SK-N-SH (cell line): ENCODE data around the gene EIF4G1. TPM values are rescaled to one million over a fixed set of nuclear protein-coding genes. Genes with fewer than 3 reads are reported as not detected.

ENCODE experiments used
- CTCF ChIA-PET: fragments of 300-600, 350-600 bp; formaldehyde crosslinking; extraction: SDS; loops from one replicate; lab custom pipeline; 2021; lab: Yijun Ruan, JAX
- POLR2A ChIA-PET: fragments of 350-600 bp; sonication (Branson Sonifier 250); formaldehyde crosslinking; extraction: SDS; loops from one replicate; lab custom pipeline; 2020; ENCODE audit warnings: antibody characterized with exemption, inconsistent platforms; lab: Yijun Ruan, JAX
- DNase-seq: peaks from one replicate; pipeline ENCODE4 v3.0.0; 2012
- H2AFZ ChIP-seq: fragments of 200-600 bp; sonication (generic); 2 replicates; pipeline ENCODE4 v1.8.1; 2016; ENCODE audit warnings: antibody characterized with exemption, mild to moderate bottlenecking, low read depth
- H3F3A ChIP-seq: fragments of 200-600 bp; sonication (generic); replicated peaks from 2 replicates; pipeline ENCODE3; 2016; ENCODE audit warnings: antibody characterized with exemption, mild to moderate bottlenecking; ENCODE audit not compliant: insufficient read depth
- H3K27ac ChIP-seq, 2 experiments: fragments of 200-500 bp in 1 of 2; fragments of 200-600 bp in 1 of 2; sonication (Bioruptor generic) in 1 of 2; sonication (generic), shearing (Covaris generic) in 1 of 2; 2 replicates each; pipeline versions ENCODE4 v1.5.1 to v1.6.1; 2014 to 2016; ENCODE audit warnings: low read depth in 2 of 2, inconsistent platforms in 1 of 2, low read length in 1 of 2, mild to moderate bottlenecking in 1 of 2, mixed read lengths in 1 of 2
- H3K27me3 ChIP-seq: fragments of 200-600 bp; sonication (generic), shearing (Covaris generic); 2 replicates; pipeline ENCODE4 v1.6.1; 2016; ENCODE audit warnings: mixed run types; ENCODE audit not compliant: insufficient read depth
- H3K36me3 ChIP-seq, 2 experiments: fragments of 200-500 bp in 1 of 2; fragments of 200-600 bp in 1 of 2; sonication (Bioruptor generic) in 1 of 2; sonication (generic) in 1 of 2; replicated peaks in 1 of 2; 2 replicates each; pipeline versions ENCODE3 to v1.5.1; 2014 to 2016; ENCODE audit warnings: low read length in 1 of 2, mild to moderate bottlenecking in 1 of 2; ENCODE audit not compliant: insufficient read depth in 2 of 2, control insufficient read depth in 1 of 2
- H3K4me1 ChIP-seq, 2 experiments: fragments of 200-500 bp in 1 of 2; fragments of 200-600 bp in 1 of 2; sonication (Bioruptor generic) in 1 of 2; sonication (generic), shearing (Covaris generic) in 1 of 2; 2 replicates each; pipeline versions ENCODE4 v1.5.1 to v1.6.1; 2014 to 2016; ENCODE audit warnings: low read depth in 1 of 2, low read length in 1 of 2, mixed run types in 1 of 2; ENCODE audit not compliant: insufficient read depth in 2 of 2, control insufficient read depth in 1 of 2
- H3K4me2 ChIP-seq: fragments of 200-600 bp; sonication (generic), shearing (Covaris generic); 2 replicates; pipeline ENCODE4 v1.6.1; 2017; ENCODE audit warnings: mixed run types
- H3K4me3 ChIP-seq, 2 experiments: fragments of 200-500 bp in 1 of 2; fragments of 200-600 bp in 1 of 2; sonication (Bioruptor generic) in 1 of 2; sonication (generic), shearing (Covaris generic) in 1 of 2; 2 replicates each; pipeline versions ENCODE4 v1.5.1 to v1.8.1; 2014 to 2016; ENCODE audit warnings: low read depth in 2 of 2, inconsistent platforms in 1 of 2, low read length in 1 of 2, mild to moderate bottlenecking in 1 of 2, mixed read lengths in 1 of 2, moderate library complexity in 1 of 2
- H3K79me2 ChIP-seq: fragments of 200-600 bp; sonication (generic); 2 replicates; pipeline ENCODE4 v1.8.1; 2017; ENCODE audit warnings: mild to moderate bottlenecking; ENCODE audit not compliant: insufficient read depth
- H3K9ac ChIP-seq: fragments of 200-600 bp; sonication (generic); 2 replicates; pipeline ENCODE4 v1.6.1; 2017; ENCODE audit warnings: mixed run types
- H3K9me2 ChIP-seq: fragments of 200-600 bp; sonication (generic); 2 replicates; pipeline ENCODE4 v1.6.1; 2017; ENCODE audit warnings: mixed run types
- H3K9me3 ChIP-seq: fragments of 200-600 bp; sonication (generic); 2 replicates; pipeline ENCODE4 v1.6.1; 2017; ENCODE audit warnings: mixed run types, mild to moderate bottlenecking, moderate library complexity
- H4K20me1 ChIP-seq: fragments of 200-600 bp; sonication (generic); 2 replicates; pipeline ENCODE4 v1.6.1; 2017; ENCODE audit warnings: mild to moderate bottlenecking, mixed run types; ENCODE audit not compliant: insufficient read depth
- EP300 ChIP-seq, 2 experiments: IDR thresholded peaks; 2 replicates each; pipeline versions ENCODE4 v1.4.0 to v1.6.1; 2012; ENCODE audit warnings: borderline replicate concordance in 1 of 2, low read depth in 1 of 2, low read length in 1 of 2
- FOXM1 ChIP-seq: IDR thresholded peaks from 2 replicates; pipeline ENCODE4 v1.4.0; 2012; ENCODE audit warnings: low read depth, mild to moderate bottlenecking
- GATA2 ChIP-seq: sonication (generic); formaldehyde crosslinking; IDR thresholded peaks from 2 replicates; pipeline ENCODE4 v1.5.0; 2020; ENCODE audit warnings: mild to moderate bottlenecking, missing genetic modification reagents
- JUND ChIP-seq: IDR thresholded peaks from 2 replicates; pipeline ENCODE4 v1.4.0; 2012
- MEF2A ChIP-seq: IDR thresholded peaks from 2 replicates; pipeline ENCODE4 v1.4.0; 2012; ENCODE audit warnings: low read depth, borderline replicate concordance
- MXI1 ChIP-seq: IDR thresholded peaks from 2 replicates; pipeline ENCODE4 v1.6.1; 2012; ENCODE audit warnings: mild to moderate bottlenecking, low read depth, low read length, improper control_type of control experiment
- POLR2AphosphoS5 ChIP-seq: IDR thresholded peaks from 2 replicates; pipeline ENCODE4 v1.6.1; 2012; ENCODE audit warnings: low read depth, low read length
- SMC3 ChIP-seq: IDR thresholded peaks from 2 replicates; pipeline ENCODE4 v1.6.1; 2012; ENCODE audit warnings: low read depth, low read length, improper control_type of control experiment
- TAF1 ChIP-seq: IDR thresholded peaks from 2 replicates; pipeline ENCODE4 v1.6.1; 2012; ENCODE audit warnings: low read depth, mild to moderate bottlenecking, low read length, moderate library complexity, borderline replicate concordance
- TCF12 ChIP-seq: IDR thresholded peaks from 2 replicates; pipeline ENCODE4 v1.4.0; 2012
- YY1 ChIP-seq: IDR thresholded peaks from 2 replicates; pipeline ENCODE4 v1.4.0; 2012; ENCODE audit warnings: low read depth, mild to moderate bottlenecking
- WGBS: methylation state at CpG from one replicate; pipeline ENCODE4 v1.1.6; 2017; ENCODE audit warnings: low lambda C conversion rate; 5-methylcytosine and 5-hydroxymethylcytosine counted together
- polyA plus RNA-seq, 3 experiments: library from polyadenylated mRNA; depleted of rRNA; stranded (reverse); fragments of >200 nt; gene quantifications; 2 replicates each; pipeline ENCODE4 v1.2.3, GENCODE V29; 2012
- TF ChIP-seq, protein P1 (sequence below): IDR thresholded peaks from 2 replicates; pipeline ENCODE4; 2012
- TF ChIP-seq, protein P2 (sequence below): IDR thresholded peaks from 2 replicates; pipeline ENCODE4 v1.6.1; 2012; ENCODE audit warnings: mild to moderate bottlenecking, low read depth, low read length, moderate library complexity
- TF ChIP-seq, protein P3 (sequence below): IDR thresholded peaks from 2 replicates; pipeline ENCODE4 v1.4.0; 2012; ENCODE audit warnings: low read depth, borderline replicate concordance
- TF ChIP-seq, protein P4 (sequence below): IDR thresholded peaks from 2 replicates; pipeline ENCODE4 v1.4.0; 2012; ENCODE audit warnings: low read depth
- TF ChIP-seq, protein P5 (sequence below): fragments of 150-350 bp; IDR thresholded peaks from 2 replicates; pipeline ENCODE4 v1.6.1; 2016; ENCODE audit warnings: mild to moderate bottlenecking, low read depth, low read length
- TF ChIP-seq, protein P6 (sequence below): fragments of 200-600 bp; sonication (generic); IDR thresholded peaks from 2 replicates; pipeline ENCODE4 v1.6.1; 2017; ENCODE audit warnings: antibody characterized with exemption, mild to moderate bottlenecking, moderate library complexity

The EIF4G1 gene, protein sequence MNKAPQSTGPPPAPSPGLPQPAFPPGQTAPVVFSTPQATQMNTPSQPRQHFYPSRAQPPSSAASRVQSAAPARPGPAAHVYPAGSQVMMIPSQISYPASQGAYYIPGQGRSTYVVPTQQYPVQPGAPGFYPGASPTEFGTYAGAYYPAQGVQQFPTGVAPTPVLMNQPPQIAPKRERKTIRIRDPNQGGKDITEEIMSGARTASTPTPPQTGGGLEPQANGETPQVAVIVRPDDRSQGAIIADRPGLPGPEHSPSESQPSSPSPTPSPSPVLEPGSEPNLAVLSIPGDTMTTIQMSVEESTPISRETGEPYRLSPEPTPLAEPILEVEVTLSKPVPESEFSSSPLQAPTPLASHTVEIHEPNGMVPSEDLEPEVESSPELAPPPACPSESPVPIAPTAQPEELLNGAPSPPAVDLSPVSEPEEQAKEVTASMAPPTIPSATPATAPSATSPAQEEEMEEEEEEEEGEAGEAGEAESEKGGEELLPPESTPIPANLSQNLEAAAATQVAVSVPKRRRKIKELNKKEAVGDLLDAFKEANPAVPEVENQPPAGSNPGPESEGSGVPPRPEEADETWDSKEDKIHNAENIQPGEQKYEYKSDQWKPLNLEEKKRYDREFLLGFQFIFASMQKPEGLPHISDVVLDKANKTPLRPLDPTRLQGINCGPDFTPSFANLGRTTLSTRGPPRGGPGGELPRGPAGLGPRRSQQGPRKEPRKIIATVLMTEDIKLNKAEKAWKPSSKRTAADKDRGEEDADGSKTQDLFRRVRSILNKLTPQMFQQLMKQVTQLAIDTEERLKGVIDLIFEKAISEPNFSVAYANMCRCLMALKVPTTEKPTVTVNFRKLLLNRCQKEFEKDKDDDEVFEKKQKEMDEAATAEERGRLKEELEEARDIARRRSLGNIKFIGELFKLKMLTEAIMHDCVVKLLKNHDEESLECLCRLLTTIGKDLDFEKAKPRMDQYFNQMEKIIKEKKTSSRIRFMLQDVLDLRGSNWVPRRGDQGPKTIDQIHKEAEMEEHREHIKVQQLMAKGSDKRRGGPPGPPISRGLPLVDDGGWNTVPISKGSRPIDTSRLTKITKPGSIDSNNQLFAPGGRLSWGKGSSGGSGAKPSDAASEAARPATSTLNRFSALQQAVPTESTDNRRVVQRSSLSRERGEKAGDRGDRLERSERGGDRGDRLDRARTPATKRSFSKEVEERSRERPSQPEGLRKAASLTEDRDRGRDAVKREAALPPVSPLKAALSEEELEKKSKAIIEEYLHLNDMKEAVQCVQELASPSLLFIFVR (N-terminal part only)
- polyA plus RNA-seq (2012; rRNA removed), result 207 and 262 TPM in 2 replicates
- 144 and 191 TPM in 2 replicates for polyA plus RNA-seq (2012; cell fraction: cytosol; rRNA removed)
- polyA plus RNA-seq (2012; cell fraction: nucleus; rRNA removed), result 356 and 392 TPM in 2 replicates

DNA sequence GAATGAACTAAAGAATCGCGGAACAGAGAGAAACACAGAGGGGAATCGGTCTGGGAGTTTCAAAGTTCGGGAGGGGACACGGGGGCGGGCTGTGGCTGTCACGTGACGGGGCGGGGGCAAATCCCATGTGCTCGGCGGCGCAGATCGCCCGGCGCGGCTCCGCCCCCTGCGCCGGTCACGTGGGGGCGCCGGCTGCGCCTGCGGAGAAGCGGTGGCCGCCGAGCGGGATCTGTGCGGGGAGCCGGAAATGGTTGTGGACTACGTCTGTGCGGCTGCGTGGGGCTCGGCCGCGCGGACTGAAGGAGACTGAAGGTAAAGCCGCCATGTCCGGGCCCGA, at the start of gene EIF4G1:
TSS of gene EIF4G1 (plus strand) at position 244 of the 337 bp plus-strand sequence. CDS start 1,191 bp downstream, outside the sequence.
- no peaks in the 10 kb centered on the region for H3K27me3 ChIP-seq
- WGBS, result 4% methylated on average over 10 of the region's 40 CpGs
- H3F3A ChIP-seq, result peaks cover 48% of the 10 kb centered on the region
- no peaks in the 10 kb centered on the region for H3K9me2 ChIP-seq
- H3K9me3 ChIP-seq, result no peaks in the 10 kb centered on the region
- peak within 1 kb of the TSS; percentile 94 for H3K9ac ChIP-seq
- peak within 1 kb of the TSS; percentile 86 to 89 for H3K27ac ChIP-seq
- H3K4me1 ChIP-seq, result peaks cover 22 to 25% of the 10 kb centered on the region in 2 experiments; a peak in 3 of 4 replicates
- peak; percentile 99 for DNase-seq
- peak within 1 kb of the TSS; percentile 99 for H3K4me2 ChIP-seq
- peaks cover 37% of the 10 kb centered on the region for H4K20me1 ChIP-seq
- POLR2A ChIA-PET, result no interaction called here
- CTCF ChIA-PET, result no interaction called here
- H3K79me2 ChIP-seq, result peaks cover 48% of the 10 kb centered on the region
- H3K36me3 ChIP-seq, result peaks cover 11 to 13% of the 10 kb centered on the region in 2 experiments
- peak within 1 kb of the TSS; percentile 97 for H2AFZ ChIP-seq
- peak within 1 kb of the TSS; percentile 64 to 70 for H3K4me3 ChIP-seq
- TF ChIP-seq, protein P1, sequence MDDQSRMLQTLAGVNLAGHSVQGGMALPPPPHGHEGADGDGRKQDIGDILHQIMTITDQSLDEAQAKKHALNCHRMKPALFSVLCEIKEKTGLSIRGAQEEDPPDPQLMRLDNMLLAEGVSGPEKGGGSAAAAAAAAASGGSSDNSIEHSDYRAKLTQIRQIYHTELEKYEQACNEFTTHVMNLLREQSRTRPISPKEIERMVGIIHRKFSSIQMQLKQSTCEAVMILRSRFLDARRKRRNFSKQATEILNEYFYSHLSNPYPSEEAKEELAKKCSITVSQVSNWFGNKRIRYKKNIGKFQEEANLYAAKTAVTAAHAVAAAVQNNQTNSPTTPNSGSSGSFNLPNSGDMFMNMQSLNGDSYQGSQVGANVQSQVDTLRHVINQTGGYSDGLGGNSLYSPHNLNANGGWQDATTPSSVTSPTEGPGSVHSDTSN, result no peak
- peak; percentile 74 for TF ChIP-seq MXI1
- no peak for TF ChIP-seq FOXM1
- no peak; the same call in 1 of the 2 replicates for TF ChIP-seq YY1
- TF ChIP-seq GATA2 (CRISPR knock-in tag), result no peak
- TF ChIP-seq SMC3, result no peak
- TF ChIP-seq, protein P2, sequence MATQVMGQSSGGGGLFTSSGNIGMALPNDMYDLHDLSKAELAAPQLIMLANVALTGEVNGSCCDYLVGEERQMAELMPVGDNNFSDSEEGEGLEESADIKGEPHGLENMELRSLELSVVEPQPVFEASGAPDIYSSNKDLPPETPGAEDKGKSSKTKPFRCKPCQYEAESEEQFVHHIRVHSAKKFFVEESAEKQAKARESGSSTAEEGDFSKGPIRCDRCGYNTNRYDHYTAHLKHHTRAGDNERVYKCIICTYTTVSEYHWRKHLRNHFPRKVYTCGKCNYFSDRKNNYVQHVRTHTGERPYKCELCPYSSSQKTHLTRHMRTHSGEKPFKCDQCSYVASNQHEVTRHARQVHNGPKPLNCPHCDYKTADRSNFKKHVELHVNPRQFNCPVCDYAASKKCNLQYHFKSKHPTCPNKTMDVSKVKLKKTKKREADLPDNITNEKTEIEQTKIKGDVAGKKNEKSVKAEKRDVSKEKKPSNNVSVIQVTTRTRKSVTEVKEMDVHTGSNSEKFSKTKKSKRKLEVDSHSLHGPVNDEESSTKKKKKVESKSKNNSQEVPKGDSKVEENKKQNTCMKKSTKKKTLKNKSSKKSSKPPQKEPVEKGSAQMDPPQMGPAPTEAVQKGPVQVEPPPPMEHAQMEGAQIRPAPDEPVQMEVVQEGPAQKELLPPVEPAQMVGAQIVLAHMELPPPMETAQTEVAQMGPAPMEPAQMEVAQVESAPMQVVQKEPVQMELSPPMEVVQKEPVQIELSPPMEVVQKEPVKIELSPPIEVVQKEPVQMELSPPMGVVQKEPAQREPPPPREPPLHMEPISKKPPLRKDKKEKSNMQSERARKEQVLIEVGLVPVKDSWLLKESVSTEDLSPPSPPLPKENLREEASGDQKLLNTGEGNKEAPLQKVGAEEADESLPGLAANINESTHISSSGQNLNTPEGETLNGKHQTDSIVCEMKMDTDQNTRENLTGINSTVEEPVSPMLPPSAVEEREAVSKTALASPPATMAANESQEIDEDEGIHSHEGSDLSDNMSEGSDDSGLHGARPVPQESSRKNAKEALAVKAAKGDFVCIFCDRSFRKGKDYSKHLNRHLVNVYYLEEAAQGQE, result no peak
- peak; percentile 72 for TF ChIP-seq POLR2AphosphoS5
- TF ChIP-seq EP300 (IDR thresholded peaks at IDR 0.05; ENCODE audit: borderline replicate concordance in 1 of 2, low read depth in 1 of 2, low read length in 1 of 2), result no peak
- no peak for TF ChIP-seq MEF2A
- TF ChIP-seq, protein P3, sequence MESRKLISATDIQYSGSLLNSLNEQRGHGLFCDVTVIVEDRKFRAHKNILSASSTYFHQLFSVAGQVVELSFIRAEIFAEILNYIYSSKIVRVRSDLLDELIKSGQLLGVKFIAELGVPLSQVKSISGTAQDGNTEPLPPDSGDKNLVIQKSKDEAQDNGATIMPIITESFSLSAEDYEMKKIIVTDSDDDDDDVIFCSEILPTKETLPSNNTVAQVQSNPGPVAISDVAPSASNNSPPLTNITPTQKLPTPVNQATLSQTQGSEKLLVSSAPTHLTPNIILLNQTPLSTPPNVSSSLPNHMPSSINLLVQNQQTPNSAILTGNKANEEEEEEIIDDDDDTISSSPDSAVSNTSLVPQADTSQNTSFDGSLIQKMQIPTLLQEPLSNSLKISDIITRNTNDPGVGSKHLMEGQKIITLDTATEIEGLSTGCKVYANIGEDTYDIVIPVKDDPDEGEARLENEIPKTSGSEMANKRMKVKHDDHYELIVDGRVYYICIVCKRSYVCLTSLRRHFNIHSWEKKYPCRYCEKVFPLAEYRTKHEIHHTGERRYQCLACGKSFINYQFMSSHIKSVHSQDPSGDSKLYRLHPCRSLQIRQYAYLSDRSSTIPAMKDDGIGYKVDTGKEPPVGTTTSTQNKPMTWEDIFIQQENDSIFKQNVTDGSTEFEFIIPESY, result no peak
- TF ChIP-seq TCF12, result no peak; the same call in 1 of the 2 replicates
- peak; percentile 91 for TF ChIP-seq TAF1
- no peak for TF ChIP-seq JUND
- TF ChIP-seq, protein P4, sequence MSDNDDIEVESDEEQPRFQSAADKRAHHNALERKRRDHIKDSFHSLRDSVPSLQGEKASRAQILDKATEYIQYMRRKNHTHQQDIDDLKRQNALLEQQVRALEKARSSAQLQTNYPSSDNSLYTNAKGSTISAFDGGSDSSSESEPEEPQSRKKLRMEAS, result peak; percentile 80
- TF ChIP-seq, protein P5, sequence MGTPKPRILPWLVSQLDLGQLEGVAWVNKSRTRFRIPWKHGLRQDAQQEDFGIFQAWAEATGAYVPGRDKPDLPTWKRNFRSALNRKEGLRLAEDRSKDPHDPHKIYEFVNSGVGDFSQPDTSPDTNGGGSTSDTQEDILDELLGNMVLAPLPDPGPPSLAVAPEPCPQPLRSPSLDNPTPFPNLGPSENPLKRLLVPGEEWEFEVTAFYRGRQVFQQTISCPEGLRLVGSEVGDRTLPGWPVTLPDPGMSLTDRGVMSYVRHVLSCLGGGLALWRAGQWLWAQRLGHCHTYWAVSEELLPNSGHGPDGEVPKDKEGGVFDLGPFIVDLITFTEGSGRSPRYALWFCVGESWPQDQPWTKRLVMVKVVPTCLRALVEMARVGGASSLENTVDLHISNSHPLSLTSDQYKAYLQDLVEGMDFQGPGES, result no peak
- TF ChIP-seq, protein P6, sequence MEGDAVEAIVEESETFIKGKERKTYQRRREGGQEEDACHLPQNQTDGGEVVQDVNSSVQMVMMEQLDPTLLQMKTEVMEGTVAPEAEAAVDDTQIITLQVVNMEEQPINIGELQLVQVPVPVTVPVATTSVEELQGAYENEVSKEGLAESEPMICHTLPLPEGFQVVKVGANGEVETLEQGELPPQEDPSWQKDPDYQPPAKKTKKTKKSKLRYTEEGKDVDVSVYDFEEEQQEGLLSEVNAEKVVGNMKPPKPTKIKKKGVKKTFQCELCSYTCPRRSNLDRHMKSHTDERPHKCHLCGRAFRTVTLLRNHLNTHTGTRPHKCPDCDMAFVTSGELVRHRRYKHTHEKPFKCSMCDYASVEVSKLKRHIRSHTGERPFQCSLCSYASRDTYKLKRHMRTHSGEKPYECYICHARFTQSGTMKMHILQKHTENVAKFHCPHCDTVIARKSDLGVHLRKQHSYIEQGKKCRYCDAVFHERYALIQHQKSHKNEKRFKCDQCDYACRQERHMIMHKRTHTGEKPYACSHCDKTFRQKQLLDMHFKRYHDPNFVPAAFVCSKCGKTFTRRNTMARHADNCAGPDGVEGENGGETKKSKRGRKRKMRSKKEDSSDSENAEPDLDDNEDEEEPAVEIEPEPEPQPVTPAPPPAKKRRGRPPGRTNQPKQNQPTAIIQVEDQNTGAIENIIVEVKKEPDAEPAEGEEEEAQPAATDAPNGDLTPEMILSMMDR, result no peak
